Measurements from ENCODE around the gene COPS3.

The COPS3 gene

GRCh38 chr17:17252149-17252661 lies 28.8 kb downstream of the COPS3 start:
- H3K4me1 ChIP-seq (ENCODE audit: insufficient read depth, low read length) = no peaks in the 10 kb centered on the region
- H3K27me3 ChIP-seq (ENCODE audit: insufficient read depth, low read length) = no peaks in the 10 kb centered on the region
- H2AFZ ChIP-seq (ENCODE audit: low read depth, low read length) = no peak overlapping the region
- peaks cover 68% of the 10 kb centered on the region for H3K36me3 ChIP-seq (ENCODE audit: insufficient read depth, low read length)
- no peaks in the 10 kb centered on the region for H3K9me3 ChIP-seq (ENCODE audit: low read length)
- H3K4me3 ChIP-seq (ENCODE audit: low read length) = no peak overlapping the region

GRCh38 chr17:17246879-17247278 lies 34.2 kb downstream of the COPS3 start:
- H3K27me3 ChIP-seq (ENCODE audit: insufficient read depth, low read length) = no peaks in the 10 kb centered on the region
- no peak overlapping the region for H2AFZ ChIP-seq (ENCODE audit: low read depth, low read length)
- H3K4me1 ChIP-seq (ENCODE audit: insufficient read depth, low read length) = no peaks in the 10 kb centered on the region
- H3K4me3 ChIP-seq (ENCODE audit: low read length) = no peak overlapping the region
- peaks cover 47% of the 10 kb centered on the region for H3K36me3 ChIP-seq (ENCODE audit: insufficient read depth, low read length)
- H3K9me3 ChIP-seq (ENCODE audit: low read length) = no peaks in the 10 kb centered on the region

DNA sequence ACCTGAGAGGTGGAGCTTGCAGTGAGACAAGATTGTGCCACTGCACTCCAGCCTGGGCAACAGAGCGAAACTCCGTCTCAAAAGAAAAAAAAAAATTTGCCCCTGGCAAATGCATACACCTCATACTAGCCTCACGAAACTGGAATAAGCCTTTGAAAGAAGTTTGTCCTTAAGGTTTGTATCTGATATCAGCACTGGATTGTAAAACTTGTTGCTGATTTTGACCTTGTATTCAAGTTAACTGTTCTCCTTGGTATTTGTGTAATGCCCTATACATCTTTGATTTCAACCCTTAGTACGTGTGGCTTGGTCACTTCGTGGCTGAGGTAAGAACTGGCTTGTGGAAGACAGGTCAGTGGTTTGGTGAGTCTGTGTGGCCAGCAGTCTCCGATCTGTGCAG lies 37.9 kb downstream of the COPS3 start:
- Histone ChIP-seq H3K27me3 (ENCODE audit: insufficient read depth, low read length) (no peaks in the 10 kb centered on the region), H2AFZ (ENCODE audit: low read depth, low read length) (no peak overlapping the region), H3K9me3 (ENCODE audit: low read length) (no peaks in the 10 kb centered on the region), H3K4me3 (ENCODE audit: low read length) (no peak overlapping the region), H3K4me1 (ENCODE audit: insufficient read depth, low read length) (no peaks in the 10 kb centered on the region), H3K36me3 (ENCODE audit: insufficient read depth, low read length) (peaks cover 31% of the 10 kb centered on the region)

DNA sequence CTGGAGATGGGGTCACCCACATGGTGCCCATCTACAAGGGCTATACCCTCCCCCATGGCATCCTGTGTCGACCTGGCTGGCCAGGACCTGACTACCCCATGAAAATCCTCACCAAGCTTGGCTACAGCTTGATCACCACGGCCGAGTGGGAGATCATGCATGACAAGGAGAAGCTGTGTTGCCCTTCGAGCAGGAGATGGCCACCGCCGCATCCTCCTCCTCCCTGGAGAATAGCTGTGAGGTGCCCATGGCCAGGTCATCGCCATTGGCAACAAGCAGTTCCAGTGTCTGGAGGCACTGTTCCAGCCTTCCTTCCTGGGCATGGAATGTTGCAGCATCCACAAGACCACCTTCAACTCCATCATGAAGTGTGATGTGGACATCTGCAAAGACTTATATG lies 38.8 kb downstream of the COPS3 start:
- no peaks in the 10 kb centered on the region for H3K9me3 ChIP-seq (ENCODE audit: low read length)
- peaks cover 23% of the 10 kb centered on the region for H3K36me3 ChIP-seq (ENCODE audit: insufficient read depth, low read length)
- no peaks in the 10 kb centered on the region for H3K27me3 ChIP-seq (ENCODE audit: insufficient read depth, low read length)
- H2AFZ ChIP-seq (ENCODE audit: low read depth, low read length) = no peak overlapping the region
- H3K4me1 ChIP-seq (ENCODE audit: insufficient read depth, low read length) = no peaks in the 10 kb centered on the region
- H3K4me3 ChIP-seq (ENCODE audit: low read length) = no peak overlapping the region

- peaks cover 17% of the 10 kb centered on the region for H3K36me3 ChIP-seq (ENCODE audit: insufficient read depth, low read length)
- no peak overlapping the region for H2AFZ ChIP-seq (ENCODE audit: low read depth, low read length)
- H3K27me3 ChIP-seq (ENCODE audit: insufficient read depth, low read length) = no peaks in the 10 kb centered on the region
- H3K4me3 ChIP-seq (ENCODE audit: low read length) = no peak overlapping the region
- no peaks in the 10 kb centered on the region for H3K9me3 ChIP-seq (ENCODE audit: low read length)
- no peaks in the 10 kb centered on the region for H3K4me1 ChIP-seq (ENCODE audit: insufficient read depth, low read length)
Observed at GRCh38 chr17:17241656-17242055, 39.4 kb downstream of the COPS3 start.

- H2AFZ ChIP-seq (ENCODE audit: low read depth, low read length) = no peak overlapping the region
- H3K9me3 ChIP-seq (ENCODE audit: low read length) = no peaks in the 10 kb centered on the region
- H3K4me1 ChIP-seq (ENCODE audit: insufficient read depth, low read length) = peaks cover 13% of the 10 kb centered on the region
- H3K36me3 ChIP-seq (ENCODE audit: insufficient read depth, low read length) = peaks cover 5% of the 10 kb centered on the region
- H3K27me3 ChIP-seq (ENCODE audit: insufficient read depth, low read length) = no peaks in the 10 kb centered on the region
- H3K4me3 ChIP-seq (ENCODE audit: low read length) = no peak overlapping the region
Observed at GRCh38 chr17:17239832-17240231, 41.2 kb downstream of the COPS3 start.

- peaks cover 13% of the 10 kb centered on the region for H3K4me1 ChIP-seq (ENCODE audit: insufficient read depth, low read length)
Observed at GRCh38 chr17:17237026-17237799, 43.8 kb downstream of the COPS3 start, which contains the start of gene FLCN. FLCN (minus strand) TSS chr17:17237168; CDS start chr17:17228137, 9,031 bp downstream.

DNA sequence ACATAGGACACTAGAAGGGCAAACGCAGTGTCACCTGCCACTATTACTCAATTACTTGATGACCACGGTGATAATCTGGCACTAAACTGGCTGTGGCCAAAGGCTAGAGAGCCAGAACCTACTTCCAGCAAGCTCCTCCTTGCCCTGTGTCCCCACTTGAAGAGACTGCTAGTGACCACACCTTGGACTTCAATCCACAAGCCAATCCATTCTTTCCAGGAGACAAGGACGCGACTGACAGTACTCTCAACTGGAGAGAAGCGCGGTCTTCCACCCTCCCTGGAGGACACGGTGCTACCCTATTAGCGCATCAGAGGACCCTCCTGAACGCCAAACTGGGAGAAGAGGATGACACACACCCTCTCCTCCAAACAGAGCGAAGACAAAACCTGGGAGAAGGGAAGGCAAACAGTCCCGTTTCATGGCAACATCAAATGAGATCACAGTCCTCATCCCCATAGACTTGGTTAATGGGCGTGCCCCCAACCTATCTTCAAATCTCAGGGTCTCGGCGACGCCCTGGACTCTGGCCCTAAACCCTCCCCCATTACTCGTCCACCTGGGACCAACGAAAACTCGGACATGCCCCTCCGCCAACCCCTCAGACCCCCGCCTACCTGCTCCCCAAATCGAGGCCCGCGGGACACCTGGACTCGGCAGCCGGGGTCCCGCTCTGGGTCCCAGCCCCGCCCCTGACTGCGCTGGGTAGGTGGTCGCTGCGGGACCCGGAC lies 44.6 kb downstream of the COPS3 start:
- Histone ChIP-seq H2AFZ (ENCODE audit: low read depth, low read length) (peak overlapping the region; percentile 92), H3K36me3 (ENCODE audit: insufficient read depth, low read length) (peaks cover 13% of the 10 kb centered on the region), H3K27me3 (ENCODE audit: insufficient read depth, low read length) (no peaks in the 10 kb centered on the region), H3K9me3 (ENCODE audit: low read length) (no peaks in the 10 kb centered on the region), H3K4me3 (ENCODE audit: low read length) (peak overlapping the region; percentile 97), H3K4me1 (ENCODE audit: insufficient read depth, low read length) (peaks cover 13% of the 10 kb centered on the region)

More at GRCh38 chr17:17237026-17237799, 43.8 kb downstream of the COPS3 start, which contains the start of gene FLCN:
- Histone ChIP-seq H3K27me3 (ENCODE audit: insufficient read depth, low read length) (no peaks in the 10 kb centered on the region), H3K36me3 (ENCODE audit: insufficient read depth, low read length) (peaks cover 10% of the 10 kb centered on the region), H3K9me3 (ENCODE audit: low read length) (no peaks in the 10 kb centered on the region), H2AFZ (ENCODE audit: low read depth, low read length) (peak within 1 kb of the TSS; percentile 92), H3K4me3 (ENCODE audit: low read length) (peak within 1 kb of the TSS; percentile 97)

- Histone ChIP-seq H3K27me3 (ENCODE audit: insufficient read depth, low read length) (no peaks in the 10 kb centered on the region), H3K4me1 (ENCODE audit: insufficient read depth, low read length) (peaks cover 13% of the 10 kb centered on the region), H3K36me3 (ENCODE audit: insufficient read depth, low read length) (peaks cover 17% of the 10 kb centered on the region), H3K4me3 (ENCODE audit: low read length) (peak overlapping the region; percentile 97), H3K9me3 (ENCODE audit: low read length) (no peaks in the 10 kb centered on the region), H2AFZ (ENCODE audit: low read depth, low read length) (no peak overlapping the region)
Observed at GRCh38 chr17:17235212-17236174, 45.6 kb downstream of the COPS3 start.

GRCh38 chr17:17232303-17232621 lies 48.8 kb downstream of the COPS3 start:
- Histone ChIP-seq H3K36me3 (ENCODE audit: insufficient read depth, low read length) (peaks cover 46% of the 10 kb centered on the region), H3K9me3 (ENCODE audit: low read length) (no peaks in the 10 kb centered on the region), H3K4me1 (ENCODE audit: insufficient read depth, low read length) (peaks cover 13% of the 10 kb centered on the region), H3K4me3 (ENCODE audit: low read length) (no peak overlapping the region), H2AFZ (ENCODE audit: low read depth, low read length) (no peak overlapping the region), H3K27me3 (ENCODE audit: insufficient read depth, low read length) (no peaks in the 10 kb centered on the region)

DNA sequence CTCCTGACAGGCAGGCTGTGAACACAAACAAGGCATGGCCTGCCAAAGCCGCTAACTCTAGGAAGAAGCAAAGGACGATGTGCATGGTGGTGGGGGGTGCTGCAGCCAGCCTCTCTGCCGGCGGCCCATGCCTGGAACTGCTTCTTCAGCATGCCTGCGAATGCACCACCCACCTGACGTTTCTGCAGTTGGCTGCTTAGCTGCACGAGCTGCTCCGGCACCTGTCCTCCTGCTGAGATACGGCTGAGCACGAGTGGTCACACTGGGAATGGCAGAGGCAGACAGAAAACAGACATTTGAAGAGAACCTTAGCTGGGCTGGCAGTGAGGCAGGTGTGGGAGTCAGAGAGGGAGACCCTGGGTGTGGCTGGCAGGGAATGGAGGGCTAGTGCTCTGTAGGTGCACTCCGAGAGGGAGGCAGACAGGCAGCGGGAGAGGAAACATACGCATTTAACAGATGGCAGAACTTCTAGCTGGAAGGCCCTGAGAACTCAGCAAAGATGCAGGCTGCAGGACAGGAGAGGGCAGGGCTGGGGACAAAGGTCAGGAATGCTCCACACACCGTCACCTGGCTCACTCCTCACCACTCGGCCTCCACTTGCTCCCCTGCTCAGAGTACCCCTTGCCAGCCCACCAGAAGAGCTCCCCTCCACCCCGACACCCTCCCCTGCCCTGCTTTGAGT lies 49.3 kb downstream of the COPS3 start:
- H3K9me3 ChIP-seq (ENCODE audit: low read length) = no peaks in the 10 kb centered on the region
- no peaks in the 10 kb centered on the region for H3K27me3 ChIP-seq (ENCODE audit: insufficient read depth, low read length)
- no peak overlapping the region for H3K4me3 ChIP-seq (ENCODE audit: low read length)
- H3K36me3 ChIP-seq (ENCODE audit: insufficient read depth, low read length) = peaks cover 52% of the 10 kb centered on the region
- no peak overlapping the region for H2AFZ ChIP-seq (ENCODE audit: low read depth, low read length)
- H3K4me1 ChIP-seq (ENCODE audit: insufficient read depth, low read length) = peaks cover 13% of the 10 kb centered on the region

Measured in neuron (in vitro differentiated cells).